Activated B cell treated with CpG ODN at 0.5 μM for 24 hours (primary cell): ENCODE results near the gene AFF3. TPM values are rescaled to one million over a fixed set of nuclear protein-coding genes. Genes with fewer than 3 reads are reported as not detected.

Experiments used
- ATAC-seq: fragments of 200-7000 bp; cut with Tn5 transposase; one replicate; pipeline ENCODE4 v1.10.0; 2021; ENCODE audit warnings: low read depth, mild to moderate bottlenecking, moderate library complexity
- CTCF ChIA-PET: fragments of 350-600 bp; sonication (Branson Sonifier 250); formaldehyde crosslinking; loops from one replicate; lab custom pipeline; 2021; ENCODE audit warnings: antibody characterized with exemption; lab: Charles Lee
- POLR2A ChIA-PET: fragments of 350-600 bp; sonication (Branson Sonifier 250); formaldehyde crosslinking; loops from one replicate; lab custom pipeline; 2021; ENCODE audit warnings: antibody characterized with exemption; lab: Charles Lee
- DNase-seq: peaks from one replicate; pipeline ENCODE4 v3.0.0; 2022
- H3K27ac Mint-ChIP-seq: one replicate; pipeline ENCODE4 v1.8.0; 2020; ENCODE audit warnings: mixed read lengths
- H3K27me3 Mint-ChIP-seq: one replicate; pipeline ENCODE4 v1.8.0; 2021; ENCODE audit warnings: mixed read lengths
- H3K36me3 Mint-ChIP-seq: one replicate; pipeline ENCODE4 v1.8.0; 2021; ENCODE audit warnings: low read depth, mixed read lengths
- H3K4me1 Mint-ChIP-seq: one replicate; pipeline ENCODE4 v1.8.0; 2021; ENCODE audit warnings: mixed read lengths
- H3K4me3 Mint-ChIP-seq: one replicate; pipeline ENCODE4 v1.8.0; 2020; ENCODE audit warnings: mild to moderate bottlenecking, mixed read lengths
- H3K9me3 Mint-ChIP-seq: one replicate; pipeline ENCODE4 v1.8.0; 2020; ENCODE audit warnings: mixed read lengths
- intact Hi-C: fragments of 100-400 bp; cut with micrococcal nuclease; formaldehyde crosslinking; loops from one replicate; pipeline ENCODE4 v1.15.1; 2024
- total RNA-seq: library from RNA; stranded (reverse); gene quantifications from 2 replicates; pipeline ENCODE4 v1.2.3, GENCODE V29; 2022
- TF ChIP-seq, protein P1 (sequence below): fragments of 200-600 bp; IDR thresholded peaks from one replicate; pipeline ENCODE4 v1.8.0; 2022; ENCODE audit warnings: antibody characterized with exemption, mild to moderate bottlenecking

Gene AFF3
- total RNA-seq, 1 donor from 2014 or later: 271 TPM

DNA sequence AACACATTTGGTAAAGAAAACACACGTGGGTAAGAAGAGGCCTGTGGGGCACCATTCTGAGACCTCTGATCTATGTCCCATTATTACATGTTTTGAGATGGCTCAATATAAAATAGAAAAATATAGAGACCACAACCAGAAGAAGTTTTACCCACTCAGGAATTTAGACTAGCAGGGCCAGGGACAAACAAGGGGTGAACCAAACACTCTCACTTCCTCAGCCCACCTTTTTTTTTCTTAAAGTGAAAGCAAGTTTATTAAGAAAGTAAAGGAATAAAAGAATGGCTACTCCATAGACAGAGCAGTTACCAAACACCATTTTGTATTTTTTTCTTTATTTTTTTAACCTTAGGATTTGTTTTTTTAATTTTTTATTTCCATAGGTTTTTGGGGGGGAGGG is 533.5 kb downstream of the AFF3 start:
- intact Hi-C loops: no loop called here
- peak overlapping the region; percentile 12 for H3K27ac Mint-ChIP-seq

DNA sequence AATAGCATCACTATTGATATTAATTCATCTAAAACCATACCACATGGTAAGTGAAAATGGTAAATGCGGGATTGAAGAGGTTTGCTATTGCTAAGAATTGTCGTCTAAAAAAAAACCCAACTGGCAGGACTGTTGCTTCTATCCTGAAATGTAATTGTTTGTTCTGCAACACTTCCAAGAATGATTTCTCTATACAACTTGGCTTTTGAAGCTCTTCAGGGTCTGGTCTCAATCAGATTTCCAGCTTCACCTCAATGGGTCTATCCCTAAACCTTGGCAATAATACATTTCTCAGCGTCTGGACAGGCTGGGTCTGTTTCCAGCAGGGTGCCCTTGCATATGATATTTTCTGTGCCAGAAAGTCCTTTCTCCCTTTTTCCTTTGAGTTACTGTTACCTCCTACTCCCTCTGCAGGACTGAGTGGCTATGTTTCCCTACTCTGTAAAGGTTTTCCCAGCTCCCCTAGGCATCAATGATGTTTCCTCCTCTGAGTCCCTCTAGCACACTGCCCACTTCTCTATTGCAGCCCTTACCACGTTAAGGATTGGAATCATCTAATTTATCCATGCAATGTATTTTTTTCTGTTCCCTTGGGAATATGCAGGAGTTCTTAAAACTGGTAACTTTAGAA is 534.4 kb downstream of the AFF3 start:
- Mint-ChIP-seq H3K9me3 (no peaks in the 10 kb centered on the region), H3K4me1 (peaks cover 48% of the 10 kb centered on the region), H3K27ac (peak overlapping the region; percentile 50), H3K36me3 (peaks cover 52% of the 10 kb centered on the region), H3K27me3 (no peaks in the 10 kb centered on the region), H3K4me3 (no peak overlapping the region)
- CTCF ChIA-PET: no interaction called here
- no peak for ATAC-seq
- no peak for DNase-seq
- TF ChIP-seq, protein P1, sequence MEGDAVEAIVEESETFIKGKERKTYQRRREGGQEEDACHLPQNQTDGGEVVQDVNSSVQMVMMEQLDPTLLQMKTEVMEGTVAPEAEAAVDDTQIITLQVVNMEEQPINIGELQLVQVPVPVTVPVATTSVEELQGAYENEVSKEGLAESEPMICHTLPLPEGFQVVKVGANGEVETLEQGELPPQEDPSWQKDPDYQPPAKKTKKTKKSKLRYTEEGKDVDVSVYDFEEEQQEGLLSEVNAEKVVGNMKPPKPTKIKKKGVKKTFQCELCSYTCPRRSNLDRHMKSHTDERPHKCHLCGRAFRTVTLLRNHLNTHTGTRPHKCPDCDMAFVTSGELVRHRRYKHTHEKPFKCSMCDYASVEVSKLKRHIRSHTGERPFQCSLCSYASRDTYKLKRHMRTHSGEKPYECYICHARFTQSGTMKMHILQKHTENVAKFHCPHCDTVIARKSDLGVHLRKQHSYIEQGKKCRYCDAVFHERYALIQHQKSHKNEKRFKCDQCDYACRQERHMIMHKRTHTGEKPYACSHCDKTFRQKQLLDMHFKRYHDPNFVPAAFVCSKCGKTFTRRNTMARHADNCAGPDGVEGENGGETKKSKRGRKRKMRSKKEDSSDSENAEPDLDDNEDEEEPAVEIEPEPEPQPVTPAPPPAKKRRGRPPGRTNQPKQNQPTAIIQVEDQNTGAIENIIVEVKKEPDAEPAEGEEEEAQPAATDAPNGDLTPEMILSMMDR: no peak
- intact Hi-C loops: no loop called here
- POLR2A ChIA-PET: interaction anchor here (0.6 kb wide), 1 partner anchor 190 kb away, joined by 3 read pairs; no protein-coding TSS in a partner anchor

More for the DNA sequence above, 533.5 kb downstream of the AFF3 start:
- Mint-ChIP-seq H3K36me3 (peaks cover 52% of the 10 kb centered on the region), H3K4me3 (peak overlapping the region; percentile 19), H3K4me1 (peaks cover 47% of the 10 kb centered on the region), H3K9me3 (no peaks in the 10 kb centered on the region), H3K27me3 (no peaks in the 10 kb centered on the region)
- CTCF ChIA-PET: no interaction called here
- TF ChIP-seq, protein P1: no peak
- DNase-seq: no peak
- POLR2A ChIA-PET: no interaction called here
- no peak for ATAC-seq

DNA sequence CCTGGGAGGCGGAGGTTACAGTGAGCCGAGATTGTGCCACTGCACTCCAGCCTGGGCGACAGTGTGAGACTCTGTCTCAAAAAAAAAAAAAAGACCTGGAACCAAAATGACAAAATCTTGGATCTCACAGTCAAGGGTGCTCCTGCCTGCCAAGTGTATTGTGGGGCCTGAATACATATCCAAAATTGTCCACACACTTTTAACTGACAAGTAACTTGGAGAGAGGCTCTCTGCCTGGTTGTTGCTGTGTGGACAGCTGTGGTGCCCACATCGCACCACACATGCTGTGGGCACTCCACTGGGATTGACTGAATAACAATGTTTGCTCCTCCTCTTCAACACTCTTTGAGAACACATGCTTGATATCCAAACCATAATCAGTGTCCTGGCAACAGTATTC is 534.9 kb downstream of the AFF3 start:
- Mint-ChIP-seq H3K9me3 (no peaks in the 10 kb centered on the region), H3K4me3 (no peak overlapping the region), H3K4me1 (peaks cover 48% of the 10 kb centered on the region), H3K36me3 (peaks cover 50% of the 10 kb centered on the region), H3K27ac (peak overlapping the region; percentile 50), H3K27me3 (no peaks in the 10 kb centered on the region)
- intact Hi-C loops: no loop called here
- DNase-seq: no peak
- ChIA-PET POLR2A (no interaction called here), CTCF (no interaction called here)
- ATAC-seq: no peak
- TF ChIP-seq, protein P1: no peak

DNA sequence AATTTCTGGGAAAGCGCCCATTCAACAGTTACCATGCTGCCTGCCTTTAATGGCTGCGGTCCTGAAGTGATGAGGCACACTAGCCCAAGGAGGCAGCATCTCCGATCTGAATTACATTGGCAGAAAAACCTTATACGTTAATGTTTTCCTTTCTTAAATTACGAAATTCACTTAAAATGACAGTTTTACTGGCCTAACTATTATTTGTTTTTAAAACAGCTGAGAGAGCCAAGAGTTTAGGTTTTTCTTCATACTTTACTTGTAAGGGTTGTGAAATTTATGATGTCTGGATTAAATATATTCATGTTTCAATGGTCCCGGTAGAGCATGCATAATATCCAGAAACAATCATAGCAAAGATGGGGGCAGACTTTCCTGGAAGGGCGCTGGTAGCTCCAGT is 537.4 kb downstream of the AFF3 start:
- POLR2A ChIA-PET: no interaction called here
- Mint-ChIP-seq H3K27me3 (no peaks in the 10 kb centered on the region), H3K36me3 (peaks cover 54% of the 10 kb centered on the region), H3K4me3 (no peak overlapping the region), H3K27ac (no peak overlapping the region), H3K4me1 (peaks cover 27% of the 10 kb centered on the region), H3K9me3 (no peaks in the 10 kb centered on the region)
- DNase-seq (no peak), ATAC-seq (no peak)
- intact Hi-C loops: no loop called here
- CTCF ChIA-PET: no interaction called here
- TF ChIP-seq, protein P1: no peak

DNA sequence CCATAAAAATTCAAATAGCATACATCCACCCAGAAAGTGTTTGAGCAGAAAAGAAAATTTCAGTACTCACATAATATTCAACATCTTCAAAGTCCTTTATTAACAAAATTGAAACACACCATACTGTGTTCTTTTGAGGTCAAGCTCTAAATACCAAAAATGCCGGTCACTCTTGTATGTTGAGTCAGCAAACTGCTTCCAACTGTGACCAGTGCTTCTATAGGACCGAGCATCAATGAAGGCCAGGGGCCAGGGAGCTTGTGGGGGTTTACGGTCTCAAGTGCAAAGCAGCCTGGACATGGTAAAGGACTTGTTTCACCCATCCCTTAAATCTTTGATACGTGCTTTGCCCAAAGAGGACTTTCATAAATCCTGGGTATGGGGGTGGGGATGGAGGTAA is 539.9 kb downstream of the AFF3 start:
- no peak for DNase-seq
- ChIA-PET CTCF (interaction anchor here (1.1 kb wide), 1 partner anchor 20 kb away, joined by 4 read pairs; no protein-coding TSS in a partner anchor), POLR2A (no interaction called here)
- Mint-ChIP-seq H3K27me3 (no peaks in the 10 kb centered on the region), H3K9me3 (no peaks in the 10 kb centered on the region), H3K4me1 (peaks cover 8% of the 10 kb centered on the region), H3K4me3 (no peak overlapping the region), H3K36me3 (peaks cover 64% of the 10 kb centered on the region), H3K27ac (peak overlapping the region; percentile 35)
- intact Hi-C loops: no loop called here
- TF ChIP-seq, protein P1: no peak
- no peak for ATAC-seq
